HT1080 (cell line): Measurements from ENCODE around the gene STUM. TPM values are rescaled to one million over a fixed set of nuclear protein-coding genes. Genes with fewer than 3 reads are reported as not detected.

ENCODE experiments used
- DNase-seq: peaks from one replicate; pipeline ENCODE4 v3.0.0-alpha.2; 2015; ENCODE audit warnings: low read depth
- total RNA-seq: library from RNA; depleted of rRNA; stranded (reverse); fragments of >200 nt; shearing (Covaris generic); gene quantifications from 2 replicates; pipeline ENCODE4 v1.2.3, GENCODE V29; 2014

STUM gene
- total RNA-seq, 1 experiment from 2014 or later = not detected

DNA sequence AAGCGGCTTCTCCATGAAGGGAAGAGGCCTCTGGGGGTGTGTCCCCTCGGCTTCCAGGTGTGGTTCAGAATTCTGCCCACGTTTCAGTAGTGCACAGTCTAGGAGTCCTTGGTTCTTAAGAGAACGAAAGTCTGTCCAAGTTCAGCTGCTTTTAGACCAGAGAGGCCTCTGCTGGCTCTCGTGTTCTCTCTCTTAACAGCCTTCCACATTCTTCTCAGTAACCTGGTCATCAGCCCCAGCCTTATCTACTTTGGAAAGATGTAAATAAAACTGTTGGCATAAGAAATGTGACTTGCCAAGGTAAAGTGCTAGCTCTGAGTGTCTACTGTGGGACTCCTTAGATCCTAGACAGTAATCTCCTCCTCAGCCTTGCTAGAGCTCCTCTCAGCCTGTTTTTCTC, 15.3 kb upstream of the STUM start:
- no peak for DNase-seq

DNA sequence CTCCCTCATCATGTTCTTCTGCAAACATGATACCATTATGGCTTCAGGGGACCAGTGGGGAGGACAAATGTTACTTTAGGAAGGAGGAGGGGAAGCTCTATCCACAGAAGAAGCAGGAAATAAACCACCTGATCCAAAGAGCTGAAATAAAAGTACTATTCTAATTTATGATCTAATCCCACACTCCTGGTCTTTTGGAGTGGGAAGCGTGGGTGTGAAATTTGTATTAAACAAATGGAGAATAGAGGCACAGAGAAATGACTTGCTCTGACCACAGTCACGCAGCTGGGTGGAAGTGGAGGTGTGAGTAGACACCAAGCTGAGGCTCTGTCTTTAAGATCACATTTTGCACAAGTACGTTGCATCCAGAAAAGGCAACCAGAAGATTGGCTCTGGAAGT, 14.5 kb upstream of the STUM start:
- no peak for DNase-seq

DNA sequence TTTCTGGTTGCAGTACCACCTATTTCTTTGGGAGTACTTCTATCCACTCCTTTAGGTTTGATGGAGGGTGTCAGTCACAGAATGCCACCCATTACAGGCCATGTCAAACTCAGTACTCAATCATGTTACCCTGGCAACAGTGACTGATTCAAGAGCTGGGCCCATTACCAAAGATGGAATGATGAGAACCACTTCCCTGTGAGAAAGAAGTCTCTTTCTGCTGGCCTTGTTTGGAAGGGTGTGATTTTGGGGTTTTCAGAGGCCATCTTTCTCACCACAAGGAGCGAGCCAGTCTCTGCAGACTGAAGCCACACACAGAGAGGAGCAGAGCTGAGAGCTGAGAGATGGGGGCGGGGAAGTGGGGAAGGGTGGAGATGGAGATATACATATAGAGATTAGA, 13.9 kb upstream of the STUM start:
- no peak for DNase-seq

DNA sequence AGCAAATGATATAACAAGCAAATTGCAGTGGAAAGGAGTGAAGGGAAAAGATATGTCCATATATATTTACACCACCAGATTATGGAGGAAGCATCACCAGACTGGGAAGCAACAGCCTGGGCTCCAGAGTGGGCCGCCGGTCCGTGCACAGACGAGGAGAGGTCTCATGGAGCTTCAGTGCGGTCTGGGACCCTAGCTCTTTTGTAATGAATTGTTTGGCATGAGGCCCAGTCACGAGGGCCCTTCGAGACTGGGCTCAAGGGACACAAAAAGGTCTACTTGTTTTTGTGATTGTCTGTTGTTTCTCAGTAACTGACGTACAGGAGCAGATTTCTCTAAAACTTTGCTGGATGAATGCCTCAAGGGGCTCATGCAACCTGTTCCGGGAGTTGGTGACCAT, 12.9 kb upstream of the STUM start:
- no peak for DNase-seq

DNA sequence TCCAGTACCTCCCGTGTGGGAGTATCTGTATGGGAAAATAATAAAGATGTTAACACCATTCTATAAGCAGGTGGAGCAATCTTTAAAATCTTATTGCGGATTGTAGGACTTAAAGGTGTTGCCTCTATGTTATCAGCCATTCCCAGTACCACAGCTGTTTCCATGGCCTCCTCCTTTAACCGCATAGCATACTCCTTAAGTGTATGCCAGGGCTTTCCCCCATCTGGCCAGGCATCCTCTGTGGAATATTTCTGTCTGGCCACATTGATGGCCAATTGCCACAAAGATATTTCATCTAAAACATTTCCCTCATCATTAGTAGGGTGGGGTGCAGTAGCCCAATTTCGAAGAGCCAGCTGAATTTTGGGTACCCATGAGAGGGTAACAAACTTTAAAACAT, 7.3 kb upstream of the STUM start:
- no peak for DNase-seq

DNA sequence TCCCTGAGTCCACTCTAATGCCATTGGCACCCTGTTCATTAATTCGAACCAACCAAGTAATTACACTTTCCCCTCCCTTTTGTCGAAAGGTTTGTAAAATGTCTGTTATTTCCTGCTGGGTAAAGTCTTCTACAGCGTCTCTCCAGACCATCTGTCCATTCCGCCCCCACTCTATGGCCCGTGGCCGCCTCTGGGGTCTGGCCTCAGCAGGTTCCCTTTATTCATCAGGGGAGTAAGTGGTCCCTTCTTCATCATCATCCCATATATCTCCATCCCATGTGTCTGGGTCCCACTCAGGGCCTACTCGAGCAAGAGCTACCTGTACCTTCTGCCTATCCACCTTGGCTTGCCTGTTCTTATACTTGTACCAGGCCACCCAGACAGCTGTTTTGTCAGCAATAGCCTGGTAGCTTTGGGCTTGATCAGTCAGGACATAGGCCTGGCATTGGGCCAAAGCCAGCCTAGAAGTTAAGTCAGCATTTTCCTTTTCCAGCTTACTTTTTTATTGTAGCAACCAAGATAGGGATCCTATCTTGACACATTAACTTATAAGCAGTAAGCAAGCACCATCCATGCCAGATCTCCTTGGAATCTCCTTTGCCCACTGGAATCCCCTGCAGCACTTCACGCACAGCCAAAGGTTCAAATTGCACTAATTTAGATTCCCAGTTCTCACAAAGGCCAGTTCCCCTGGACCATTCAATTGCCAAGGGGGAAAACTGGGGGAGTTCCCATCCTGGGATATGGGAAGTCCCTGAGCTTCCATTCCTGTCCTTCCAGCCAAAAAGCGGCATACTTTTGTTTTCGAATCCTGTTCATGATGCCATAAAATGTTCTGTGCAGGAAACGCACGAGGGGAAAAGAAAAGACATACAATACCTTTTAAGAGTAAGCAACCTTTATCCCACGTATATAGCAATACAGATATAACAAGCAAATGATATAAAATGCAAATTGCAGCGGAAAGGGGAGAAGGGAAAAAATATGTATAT, 6.6 kb upstream of the STUM start:
- DNase-seq = no peak

DNA sequence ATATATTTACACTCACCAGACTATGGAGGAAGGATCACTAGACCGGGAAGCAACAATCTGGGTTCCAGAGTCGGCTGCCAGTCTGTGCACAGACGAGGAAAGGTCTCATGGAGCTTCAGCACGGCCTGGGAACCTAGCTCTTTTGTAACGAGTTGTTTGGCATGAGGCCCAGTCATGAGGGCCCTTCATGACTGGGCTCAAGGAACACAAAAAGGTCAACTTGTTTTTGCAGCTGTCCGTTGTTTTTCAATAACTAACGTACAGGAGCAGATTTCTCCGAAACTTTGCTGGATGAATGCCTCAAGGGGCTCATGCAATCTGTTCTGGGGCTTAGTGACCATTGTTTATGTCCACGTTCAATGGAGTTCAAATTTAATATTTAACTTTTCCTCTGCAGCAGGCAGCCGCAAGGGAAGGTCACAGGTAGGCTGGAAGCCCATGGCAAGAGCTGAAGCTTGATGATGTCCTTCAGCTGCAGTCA, 5.9 kb upstream of the STUM start:
- DNase-seq = no peak

DNA sequence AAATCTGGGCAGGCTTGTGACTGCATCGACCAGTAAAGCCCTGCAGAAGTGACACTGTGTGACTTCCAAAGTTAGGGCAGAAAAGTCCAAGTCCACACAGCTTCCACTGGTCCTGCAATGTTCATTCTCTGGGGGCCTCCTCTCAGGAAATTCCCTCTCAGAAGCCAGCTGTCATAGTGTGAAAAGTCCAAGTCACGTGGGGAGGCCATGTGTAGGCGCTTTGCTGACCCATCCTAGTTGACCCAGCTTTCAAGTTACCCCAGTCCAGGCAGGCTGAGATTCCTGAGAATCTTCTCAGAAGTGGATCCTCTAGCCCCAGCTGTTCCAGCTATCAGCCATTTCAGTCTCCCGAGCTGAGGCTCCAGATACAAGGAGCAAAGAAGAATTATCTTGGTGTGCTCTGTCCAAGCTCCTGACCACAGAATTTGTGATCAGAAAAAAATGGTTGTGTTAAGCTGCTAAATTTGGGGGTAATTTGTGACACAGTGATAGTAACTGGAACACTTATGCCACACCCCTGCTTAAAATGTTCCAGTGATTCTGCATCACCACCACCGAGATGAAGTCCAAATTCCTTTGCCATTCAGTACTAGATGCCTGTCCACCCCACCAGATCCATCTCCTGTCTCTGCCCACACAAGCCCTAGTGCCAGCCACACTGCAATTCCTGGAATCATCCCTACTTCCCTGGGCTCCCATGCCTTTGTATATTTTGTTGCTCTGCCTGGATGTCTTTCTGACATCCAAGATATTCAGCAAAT, 2.5 kb upstream of the STUM start:
- no peak for DNase-seq

DNA sequence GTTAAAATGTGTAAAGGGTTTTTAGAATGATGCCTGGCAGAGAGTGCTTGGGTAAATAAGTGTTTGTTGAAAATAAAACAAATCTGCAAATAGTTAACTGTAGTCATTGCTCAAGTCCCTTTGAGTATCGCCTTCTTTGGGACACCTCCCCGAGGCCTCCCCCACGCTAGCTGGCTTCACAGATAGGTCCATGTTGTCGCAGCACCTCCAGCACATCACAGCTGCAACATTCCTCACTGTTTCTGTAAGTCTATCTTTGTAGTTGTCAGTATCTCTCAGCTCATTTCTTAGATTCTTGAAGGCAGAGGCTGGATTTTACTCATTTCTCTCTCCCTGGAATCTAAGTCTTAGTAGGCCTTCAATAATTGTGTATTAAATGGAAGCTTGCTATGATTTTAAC, 1.6 kb upstream of the STUM start:
- DNase-seq = no peak

DNA sequence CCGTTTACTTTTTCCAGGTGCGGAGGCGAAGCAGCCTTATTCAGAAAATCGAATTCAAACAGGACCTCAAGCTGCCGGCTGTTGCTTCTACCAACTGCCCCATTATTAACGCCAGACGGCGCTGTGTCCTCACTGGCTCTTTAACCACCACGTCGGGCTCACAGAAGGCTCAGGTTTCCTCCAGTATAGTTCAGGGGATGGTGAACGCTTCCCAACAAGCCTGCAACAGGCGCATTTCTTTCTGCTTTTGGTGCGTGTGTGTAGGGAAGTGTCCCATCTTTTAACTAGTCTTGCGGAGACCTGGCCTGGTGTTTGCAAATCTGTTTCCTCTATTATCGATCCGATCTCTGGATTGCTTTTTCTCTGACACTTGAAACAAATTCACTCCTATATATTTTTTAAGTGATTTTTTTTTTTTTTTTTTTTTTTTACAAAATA, 791 bp upstream of the STUM start:
- peak; percentile 74 for DNase-seq

DNA sequence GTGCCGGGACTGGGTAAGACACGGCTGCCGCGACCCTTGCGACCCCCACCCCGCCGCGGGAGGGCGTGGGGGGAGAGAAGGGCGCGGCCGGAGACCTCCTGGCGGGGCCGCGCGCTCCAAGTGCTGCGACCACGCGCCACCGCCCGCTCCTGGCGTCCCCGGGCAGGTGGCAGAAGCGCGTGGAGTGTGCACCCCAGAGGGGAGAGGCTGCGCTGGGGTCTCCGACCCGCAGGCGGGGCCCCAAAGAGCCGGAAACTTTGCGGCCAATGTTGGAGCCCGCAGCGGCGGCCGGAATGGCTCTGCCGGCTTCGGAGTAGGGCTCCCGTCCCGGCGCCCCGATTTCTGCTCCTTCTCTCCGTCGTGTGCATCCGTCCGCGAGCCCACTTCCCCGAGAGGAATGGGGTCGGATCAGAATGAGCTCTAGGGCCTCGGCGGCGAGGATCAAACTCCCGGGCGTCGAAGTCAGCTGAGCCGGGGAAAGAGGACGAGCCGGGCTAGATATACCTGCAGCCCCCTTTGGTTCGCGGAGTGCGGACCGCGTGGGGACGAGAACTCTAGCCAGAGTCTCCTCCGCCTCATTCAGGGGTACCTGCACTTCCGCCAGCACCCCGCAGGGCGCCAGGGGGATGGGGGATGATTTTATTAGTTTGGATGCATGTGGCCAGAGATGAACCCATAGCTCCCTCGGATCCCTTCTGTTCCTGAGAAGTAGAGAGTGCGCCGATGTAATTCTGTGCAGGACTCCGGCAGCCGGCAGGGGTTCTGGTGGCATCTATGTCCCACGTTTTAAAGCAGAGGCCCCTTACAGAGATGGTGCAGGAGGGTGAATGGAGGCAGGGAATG, 751 bp downstream of the STUM start:
- no peak for DNase-seq

DNA sequence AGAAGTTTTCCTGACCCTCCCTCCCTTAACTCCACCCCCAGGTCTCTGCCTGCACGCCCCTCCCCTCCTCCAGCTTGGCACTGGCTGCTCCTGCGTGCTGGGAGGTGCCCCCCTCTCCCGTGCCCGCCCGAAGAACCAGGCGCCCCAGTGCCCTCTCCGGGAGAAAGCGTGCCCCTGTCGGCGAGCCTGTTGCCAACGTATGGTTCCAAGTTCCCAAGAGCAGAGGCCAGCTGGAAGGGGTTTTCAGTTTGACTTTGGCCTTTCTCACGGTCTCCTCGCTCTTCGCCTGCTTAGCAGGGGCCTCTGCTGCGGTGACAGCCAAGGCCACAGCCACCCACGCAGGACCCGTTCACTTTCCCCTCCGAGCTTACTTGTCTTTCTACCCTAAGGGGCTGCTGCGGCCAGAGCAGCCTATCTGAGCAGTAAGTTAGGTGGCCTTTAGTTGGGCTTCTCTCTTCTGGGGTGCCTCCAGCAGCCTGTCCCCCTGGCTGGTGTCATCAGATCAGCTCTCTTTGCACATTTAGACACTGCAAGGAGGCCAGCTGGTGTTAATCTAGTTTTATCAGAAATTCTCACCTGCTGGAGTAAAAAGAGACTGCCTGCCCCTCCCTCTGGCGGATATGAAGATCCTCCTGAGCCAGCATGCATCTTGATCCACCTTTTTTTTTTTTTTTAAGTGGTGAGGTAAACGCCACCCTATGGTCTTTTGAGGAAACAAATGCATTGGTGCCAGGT, 1.5 kb downstream of the STUM start:
- no peak for DNase-seq

DNA sequence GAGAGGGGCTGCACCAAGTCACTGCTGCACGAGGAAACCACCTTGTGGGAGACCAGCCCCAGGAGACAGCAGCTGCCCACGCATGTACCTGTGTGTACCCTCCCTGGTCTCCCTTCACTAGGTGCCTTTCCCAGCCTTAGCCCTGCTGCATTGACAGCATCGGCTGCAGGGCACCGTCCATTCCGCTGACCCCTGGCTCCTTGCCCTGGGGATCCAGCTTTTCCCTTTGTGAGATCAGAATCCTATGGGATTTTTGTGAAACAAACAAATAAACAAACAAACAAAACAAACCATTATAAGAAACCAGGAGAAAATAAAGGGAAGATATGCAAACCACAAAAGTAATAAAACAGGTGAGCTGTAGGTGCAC, 2.1 kb downstream of the STUM start:
- no peak for DNase-seq

DNA sequence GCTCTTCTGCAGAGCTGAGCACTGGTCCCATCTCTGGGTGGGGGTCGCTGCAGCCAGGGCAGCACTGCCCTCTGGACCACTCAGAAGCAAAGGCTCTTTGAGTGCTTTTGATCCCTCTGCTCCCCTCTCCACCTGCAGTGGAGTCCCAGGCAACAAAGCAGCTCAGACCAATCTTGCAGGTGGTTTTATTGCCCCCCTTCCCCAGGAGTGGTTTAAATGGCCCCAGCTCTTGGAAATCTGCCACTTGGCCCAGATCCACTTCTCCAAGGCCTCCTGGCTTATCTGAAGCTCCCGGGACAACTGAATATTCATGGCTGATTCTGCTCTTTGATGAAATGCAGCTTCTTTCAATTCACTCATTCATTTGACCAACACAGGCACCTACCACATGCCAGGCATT, 2.7 kb downstream of the STUM start:
- no peak for DNase-seq

DNA sequence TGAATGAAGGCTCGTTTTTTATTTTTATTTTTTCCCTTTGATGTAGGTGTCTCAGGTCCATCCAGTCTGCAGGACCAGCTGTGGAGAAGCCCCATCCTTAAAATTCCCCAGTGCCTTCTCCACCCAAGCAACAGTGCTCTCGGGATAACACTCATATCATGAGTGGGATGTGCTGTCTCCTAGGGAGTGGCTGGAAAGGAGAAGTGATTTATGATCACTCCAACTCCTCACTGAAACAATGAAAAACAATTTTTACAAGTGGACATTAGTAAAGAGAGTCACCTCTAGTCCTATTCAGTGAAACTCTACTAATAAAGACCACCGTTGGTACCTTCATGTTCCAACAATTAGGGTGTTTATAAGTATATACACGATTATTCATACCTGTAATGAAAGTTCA, 3.5 kb downstream of the STUM start:
- no peak for DNase-seq

DNA sequence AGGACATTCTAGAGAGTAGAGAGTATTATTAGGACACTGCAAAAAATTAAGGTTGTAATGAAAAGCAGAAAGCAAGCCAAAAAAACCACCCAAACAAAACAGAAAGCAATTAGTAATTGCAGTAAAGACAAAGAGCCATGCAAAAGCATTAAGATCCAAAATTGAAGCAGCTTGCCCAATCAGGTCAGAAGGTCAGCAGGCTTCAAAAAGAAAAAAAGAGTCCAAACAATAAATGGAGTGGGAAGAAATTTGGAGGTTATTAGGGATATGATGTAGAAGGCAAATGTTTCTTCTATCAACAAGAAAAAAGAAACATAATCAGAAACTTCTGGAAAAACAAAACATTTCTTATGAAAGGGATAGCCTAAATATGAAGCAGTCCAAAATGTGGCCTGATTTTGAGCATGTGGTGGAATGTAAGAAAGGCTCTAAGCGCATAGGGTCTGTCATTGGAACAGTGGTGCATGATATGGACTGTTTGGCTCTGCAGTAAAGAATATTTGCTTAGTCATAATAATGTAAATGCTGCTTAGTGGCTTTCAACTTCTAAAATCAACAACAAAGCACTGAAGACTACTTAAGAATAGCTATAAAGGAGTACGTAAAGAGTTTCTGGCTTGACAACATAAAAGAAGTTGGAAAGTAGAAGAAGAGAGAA, 4.8 kb downstream of the STUM start:
- no peak for DNase-seq

DNA sequence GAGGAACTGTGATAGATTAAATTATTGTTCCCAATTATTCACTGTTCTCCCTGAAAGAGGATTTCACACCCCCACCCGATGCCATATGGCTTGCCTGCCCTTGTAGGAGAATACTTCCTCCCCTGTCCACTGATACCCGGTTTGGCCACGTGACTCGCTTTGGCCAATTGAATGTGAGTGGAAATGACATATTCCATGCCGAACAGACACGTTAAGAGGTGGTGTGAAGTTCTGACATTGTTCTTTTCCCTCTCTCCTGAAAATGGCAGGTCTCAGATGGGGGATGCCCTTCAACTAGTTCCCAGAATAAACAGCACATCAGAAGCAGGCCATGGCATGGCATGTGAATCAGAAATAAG, 5.3 kb downstream of the STUM start:
- no peak for DNase-seq

DNA sequence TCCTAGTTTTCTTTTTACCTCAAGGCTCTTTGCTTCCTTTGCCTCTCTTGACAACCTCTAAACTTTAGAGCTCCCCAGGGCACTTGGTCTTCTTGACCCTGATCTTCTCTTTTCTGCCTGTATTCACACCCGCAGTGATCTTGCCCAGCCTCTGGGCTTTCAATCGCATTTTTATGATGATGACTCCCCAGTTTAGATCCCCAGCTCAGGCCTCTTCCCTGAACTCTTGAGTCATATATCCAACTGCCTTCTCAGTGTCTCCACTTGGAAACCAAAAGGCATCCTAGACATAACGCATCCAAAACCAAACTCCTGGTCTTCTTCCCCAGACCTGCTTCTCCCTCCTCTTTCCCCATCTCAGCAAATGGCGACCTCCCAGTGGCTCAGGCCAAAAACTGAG, 6.5 kb downstream of the STUM start:
- no peak for DNase-seq

DNA sequence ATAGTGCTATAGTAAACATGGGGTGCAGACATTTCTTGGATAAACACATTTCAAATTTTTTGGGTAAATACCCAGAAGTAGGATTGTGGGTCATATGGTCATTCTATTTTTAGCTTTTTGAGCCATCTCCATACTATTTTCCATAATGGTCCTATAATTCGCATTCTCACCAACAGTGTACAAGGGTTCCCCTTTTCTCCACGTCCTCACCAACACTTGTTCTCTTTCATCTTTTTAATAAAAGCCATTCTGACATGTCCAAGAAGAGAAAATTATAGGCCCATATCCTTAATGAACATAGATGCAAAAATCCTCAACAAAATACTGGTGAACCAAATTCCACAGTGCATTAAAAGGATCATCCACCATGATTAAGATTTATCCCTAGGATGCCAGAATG, 8.9 kb downstream of the STUM start:
- no peak for DNase-seq

DNA sequence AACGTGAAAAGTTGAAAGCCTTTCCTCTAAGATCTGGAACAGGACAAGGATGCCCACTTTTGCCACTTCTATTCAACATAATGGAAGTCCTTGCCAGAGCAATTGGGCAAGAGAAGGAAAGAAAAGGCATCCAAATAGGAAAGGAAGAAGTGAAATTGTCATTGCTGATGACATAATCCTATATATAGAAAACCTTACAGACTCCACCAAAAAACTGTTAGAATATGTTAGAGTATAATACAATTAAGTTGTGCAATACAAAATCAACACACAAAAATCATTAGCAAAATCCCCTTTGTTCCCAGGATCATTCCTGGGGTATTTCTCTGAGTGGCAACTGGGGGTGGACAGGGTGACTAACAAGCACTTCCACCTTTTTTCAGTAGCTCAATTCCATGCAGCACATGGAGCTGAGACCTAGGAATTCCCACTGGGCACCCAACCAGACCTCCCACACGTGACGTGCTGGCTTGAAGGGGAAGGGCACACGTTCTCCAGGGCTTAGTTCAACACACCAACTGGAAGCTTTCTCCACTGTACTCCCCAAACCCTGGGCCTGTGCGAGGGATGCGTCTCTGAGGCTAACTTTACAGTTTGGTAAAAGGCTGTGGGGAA, 9.6 kb downstream of the STUM start:
- no peak for DNase-seq
